Heart right ventricle (tissue), 16 donors: ENCODE data around the gene POLR3H. TPM values are rescaled to one million over a fixed set of nuclear protein-coding genes. Genes with fewer than 3 reads are reported as not detected.
A peak's percentile ranks its signal among the peaks of the same experiment; 100 is the strongest.

Experiments
- ATAC-seq, 8 donors: fragments of 200-7000 bp; cut with Tn5 transposase; one replicate each; pipeline ENCODE4 v1.9.1; 2020; ENCODE audit warnings: mild to moderate bottlenecking in 8 of 8, moderate library complexity in 8 of 8, moderate number of reproducible peaks in 1 of 8
- DNase-seq, 2 donors: peaks; one replicate each; pipeline ENCODE4 v3.0.0-alpha.2; 2020
- H3K27ac ChIP-seq, 10 donors: fragments of 200-600 bp; sonication (generic) in 2 of 10; one replicate each; pipeline versions ENCODE4 v1.5.0 to v1.8.0; 2020 to 2022; ENCODE audit warnings: mild to moderate bottlenecking in 3 of 10
- H3K27me3 ChIP-seq, 7 donors: fragments of 200-600 bp; one replicate each; pipeline ENCODE4 v1.8.0; 2021 to 2022; ENCODE audit warnings: mild to moderate bottlenecking in 2 of 7
- H3K36me3 ChIP-seq, 9 donors: fragments of 200-600 bp; sonication (generic) in 1 of 9; one replicate each; pipeline versions ENCODE4 v1.5.0 to v1.8.0; 2020 to 2022; ENCODE audit warnings: mild to moderate bottlenecking in 2 of 9
- H3K4me1 ChIP-seq, 9 donors: fragments of 200-600 bp; sonication (generic) in 1 of 9; one replicate each; pipeline versions ENCODE4 v1.5.0 to v1.8.0; 2020 to 2022; ENCODE audit warnings: mild to moderate bottlenecking in 4 of 9
- H3K4me3 ChIP-seq, 10 donors: fragments of 200-600 bp; sonication (generic) in 2 of 10; one replicate each; pipeline versions ENCODE4 v1.5.0 to v1.8.0; 2020 to 2022; ENCODE audit warnings: mild to moderate bottlenecking in 7 of 10, moderate library complexity in 2 of 10
- H3K9me3 ChIP-seq, 11 donors: fragments of 200-600 bp in 10 of 11; sonication (generic) in 2 of 11; one replicate each; pipeline versions ENCODE4 v1.5.0 to v1.8.0; 2013 to 2022; ENCODE audit warnings: mild to moderate bottlenecking in 2 of 11, control low read depth in 1 of 11, moderate library complexity in 1 of 11
- WGBS, 2 donors: extraction: QIAGEN DNeasy Blood & Tissue Kit; methylation state at CpG; one replicate each; pipeline ENCODE4 v1.1.7; 2013; ENCODE audit warnings: inconsistent platforms in 1 of 2; 5-methylcytosine and 5-hydroxymethylcytosine counted together
- intact Hi-C, 10 donors: fragments of 100-400 bp; cut with DNase I; formaldehyde crosslinking; loops; one replicate each; pipeline versions ENCODE4 v1.11.1 to v1.14.2; 2022
- polyA plus RNA-seq, 2 donors: library from polyadenylated mRNA; stranded (reverse); fragments of 200-250 nt; gene quantifications; one replicate each; pipeline ENCODE4 v1.2.3, GENCODE V29; 2013
- total RNA-seq, 10 donors: library from RNA; stranded (reverse); fragmentation: NEBNext Ultra II Directional in 3 of 10; extraction: Animal tissue kit (Norgen Biotek cat#: 25700) in 3 of 10; gene quantifications; one replicate each; pipeline versions ENCODE4 v1.2.1 to v1.2.4, GENCODE V29; 2021 to 2023
- TF ChIP-seq, protein P1 (sequence below), 9 donors: fragments of 200-600 bp; sonication (generic) in 2 of 9; IDR thresholded peaks; one replicate each; pipeline versions ENCODE4 v1.5.0 to v1.8.0; 2021 to 2022; ENCODE audit warnings: antibody characterized with exemption in 9 of 9, mild to moderate bottlenecking in 5 of 9, moderate library complexity in 1 of 9
- donor health status: Arrhythmogenic right ventricular cardiomyopathy.
- donor health status: ischemic (EF 13 %, LVEDD 7.1; RV severe dilation, severe dysfunction).
- donor health status: healthy with polysubstance abuse.
- donor health status: DM: no; HTN: yes; CAD: no.
- donor health status: DM: no; HTN: no; CAD: no.
- donor health status: ischemic (EF 25% LVEDD 6.9; RV normal size, moderate dysfunction).
- donor health status: ischemic (EF 25% LVEDD 5.7; RV mildly dilated, moderate dysfunction).
- donor health status: healthy.
- donor health status: DM: yes; HTN: yes; CAD: no.
- donor health status: Ischemic cardiomyopathy.
- donor health status: ischemic (EF 35%, LVEDD 5.7; RV mildly dilated, moderate dysfunction).
- donor health status: nonischemic (EF 11% LVEDD 7.7; RV severe dilation, severe dysfunction).
- donor health status: DM: yes; HTN: yes; CAD: no.
- donor health status: PGD.
- donor health status: ischemic (EF 29% LVEDD 5.4; RV normal size, mild dysfunction).
- donor health status: nonischemic (EF 23%, LVEDD 6.1; RV moderate dilation, normal function).

The POLR3H gene
- total and polyA plus RNA-seq, 12 donors: 13.3 to 34.9 (median 17.8) TPM

DNA sequence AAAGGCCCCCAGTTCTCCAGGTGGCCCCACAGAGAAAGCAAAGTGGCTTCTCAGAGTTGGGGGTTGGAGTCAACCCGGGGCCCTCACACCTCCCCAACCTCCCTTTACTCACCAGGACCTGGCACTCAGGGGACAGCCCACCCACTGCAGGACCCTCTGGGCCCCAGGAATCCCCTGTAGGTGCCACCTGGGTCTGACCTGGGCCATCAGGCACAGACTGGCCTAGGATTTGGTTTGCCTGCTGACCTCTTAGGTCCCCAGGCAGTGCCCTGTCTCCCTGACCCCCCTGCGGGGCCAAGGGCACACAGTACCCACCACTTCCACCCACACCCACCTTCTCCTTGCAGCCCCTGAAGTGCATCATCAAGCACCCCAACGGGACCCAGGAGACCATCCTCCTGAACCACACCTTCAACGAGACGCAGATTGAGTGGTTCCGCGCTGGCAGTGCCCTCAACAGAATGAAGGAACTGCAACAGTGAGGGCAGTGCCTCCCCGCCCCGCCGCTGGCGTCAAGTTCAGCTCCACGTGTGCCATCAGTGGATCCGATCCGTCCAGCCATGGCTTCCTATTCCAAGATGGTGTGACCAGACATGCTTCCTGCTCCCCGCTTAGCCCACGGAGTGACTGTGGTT, 16.0 kb downstream of the POLR3H start:
- DNase-seq: no peak
- Histone ChIP-seq H3K36me3 (peaks cover 6 to 95% (median 60%) of the 10 kb centered on the region in 9 donors), H3K27ac (peak overlapping the region in 4 of 10 donors; percentile 14 to 76 (median 29)), H3K4me3 (no peak overlapping the region), H3K27me3 (no peaks in the 10 kb centered on the region), H3K4me1 (peaks cover 32 to 64% (median 56%) of the 10 kb centered on the region in 9 donors), H3K9me3 (no peaks in the 10 kb centered on the region)
- ATAC-seq: no peak
- intact Hi-C loops: loop anchor here in 2 of 10 donors (10.0 kb wide), 1 partner anchor 53 kb away; no protein-coding TSS in a partner anchor
- TF ChIP-seq, protein P1, sequence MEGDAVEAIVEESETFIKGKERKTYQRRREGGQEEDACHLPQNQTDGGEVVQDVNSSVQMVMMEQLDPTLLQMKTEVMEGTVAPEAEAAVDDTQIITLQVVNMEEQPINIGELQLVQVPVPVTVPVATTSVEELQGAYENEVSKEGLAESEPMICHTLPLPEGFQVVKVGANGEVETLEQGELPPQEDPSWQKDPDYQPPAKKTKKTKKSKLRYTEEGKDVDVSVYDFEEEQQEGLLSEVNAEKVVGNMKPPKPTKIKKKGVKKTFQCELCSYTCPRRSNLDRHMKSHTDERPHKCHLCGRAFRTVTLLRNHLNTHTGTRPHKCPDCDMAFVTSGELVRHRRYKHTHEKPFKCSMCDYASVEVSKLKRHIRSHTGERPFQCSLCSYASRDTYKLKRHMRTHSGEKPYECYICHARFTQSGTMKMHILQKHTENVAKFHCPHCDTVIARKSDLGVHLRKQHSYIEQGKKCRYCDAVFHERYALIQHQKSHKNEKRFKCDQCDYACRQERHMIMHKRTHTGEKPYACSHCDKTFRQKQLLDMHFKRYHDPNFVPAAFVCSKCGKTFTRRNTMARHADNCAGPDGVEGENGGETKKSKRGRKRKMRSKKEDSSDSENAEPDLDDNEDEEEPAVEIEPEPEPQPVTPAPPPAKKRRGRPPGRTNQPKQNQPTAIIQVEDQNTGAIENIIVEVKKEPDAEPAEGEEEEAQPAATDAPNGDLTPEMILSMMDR (IDR thresholded peaks at IDR 0.05): no peak
- WGBS, 2 donors: 78 to 80% methylated on average over 16 of the region's 16 CpGs

DNA sequence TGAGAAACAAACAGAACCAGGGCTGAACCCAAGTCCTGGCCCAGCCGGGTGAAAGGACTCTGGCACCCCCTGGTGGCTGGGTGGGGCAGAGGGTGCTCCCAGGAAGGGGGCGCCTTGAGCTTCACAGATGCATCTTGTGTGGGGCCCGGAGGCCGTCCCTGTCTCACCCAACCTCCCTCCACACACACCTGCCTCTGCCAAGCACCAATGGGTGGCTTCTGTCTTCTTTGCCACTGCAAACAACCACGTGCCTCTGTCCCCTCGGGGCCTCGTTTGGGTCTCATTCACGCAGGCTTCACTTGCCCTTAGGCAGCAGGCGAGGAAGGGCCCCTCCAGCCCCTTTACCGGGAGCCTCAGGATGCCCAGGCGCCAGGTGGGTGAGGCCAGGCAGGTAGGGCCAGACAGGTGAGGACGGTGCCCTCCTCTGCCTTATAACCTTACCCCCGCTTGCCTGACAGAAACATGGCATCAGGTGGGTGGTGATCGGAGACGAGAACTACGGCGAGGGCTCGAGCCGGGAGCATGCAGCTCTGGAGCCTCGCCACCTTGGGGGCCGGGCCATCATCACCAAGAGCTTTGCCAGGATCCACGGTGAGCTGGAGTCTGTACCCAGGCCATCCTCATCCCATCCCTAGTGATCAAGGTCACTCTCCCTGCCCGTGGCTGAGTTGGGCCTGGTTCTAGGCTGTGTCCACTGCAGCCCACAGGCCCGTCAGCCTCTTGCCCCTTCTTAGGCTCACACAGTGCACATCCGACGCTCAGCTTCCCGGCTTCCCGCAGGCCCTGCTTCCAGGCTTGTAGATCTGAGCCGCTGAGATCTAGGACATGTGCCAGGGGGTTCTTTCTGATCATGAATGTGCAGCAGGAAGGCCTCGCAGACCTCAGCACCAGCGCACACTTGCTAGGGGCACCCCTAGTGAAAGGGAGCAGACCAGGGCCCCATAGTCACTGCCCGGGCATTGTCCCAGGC, 17.2 kb downstream of the POLR3H start:
- Histone ChIP-seq H3K9me3 (no peaks in the 10 kb centered on the region), H3K4me1 (peaks cover 32 to 64% (median 57%) of the 10 kb centered on the region in 9 donors), H3K4me3 (no peak overlapping the region), H3K36me3 (peaks cover 6 to 97% (median 60%) of the 10 kb centered on the region in 9 donors), H3K27me3 (no peaks in the 10 kb centered on the region), H3K27ac (peak overlapping the region in 9 of 10 donors; percentile 71 to 90 (median 85))
- WGBS, 2 donors: 67 to 72% methylated on average over 32 of the region's 32 CpGs
- ATAC-seq (peak in 4 of 8 donors; percentile 10 to 41 (median 11)), DNase-seq (peak in 1 of 2 donors; percentile 61)
- intact Hi-C loops: loop anchor here in 2 of 10 donors (10.0 kb wide), 1 partner anchor 52 kb away; no protein-coding TSS in a partner anchor
- TF ChIP-seq, protein P1 (IDR thresholded peaks at IDR 0.05): peak; percentile 58 to 85 (median 81)

DNA sequence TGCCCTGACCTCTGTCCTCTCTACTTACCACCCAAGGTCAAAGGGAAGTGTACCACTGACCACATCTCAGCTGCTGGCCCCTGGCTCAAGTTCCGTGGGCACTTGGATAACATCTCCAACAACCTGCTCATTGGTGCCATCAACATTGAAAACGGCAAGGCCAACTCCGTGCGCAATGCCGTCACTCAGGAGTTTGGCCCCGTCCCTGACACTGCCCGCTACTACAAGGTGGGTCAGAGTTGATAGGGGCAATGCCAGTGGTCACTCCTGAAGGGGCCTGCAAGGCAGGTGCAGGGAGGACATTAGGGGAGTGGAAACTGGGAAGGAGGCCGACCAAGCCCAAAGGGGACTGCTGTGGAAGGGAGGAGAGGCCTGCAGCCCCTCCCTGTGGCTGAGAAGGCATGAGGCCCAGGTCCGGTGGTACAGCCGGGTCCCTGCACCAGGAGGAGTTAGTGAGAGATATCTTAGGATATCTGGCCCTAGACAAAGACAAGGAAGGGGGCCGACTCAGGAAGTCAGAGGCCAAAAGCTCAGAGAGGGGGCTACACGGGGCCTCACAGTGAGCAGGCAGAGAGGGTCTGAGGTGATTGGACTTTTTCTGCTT, 17.9 kb downstream of the POLR3H start:
- DNase-seq: no peak
- WGBS, 2 donors: 66 to 69% methylated on average over 12 of the region's 12 CpGs
- no peaks in the 10 kb centered on the region for H3K9me3 ChIP-seq
- ATAC-seq: no peak
- H3K36me3 ChIP-seq: peaks cover 6 to 95% (median 58%) of the 10 kb centered on the region in 9 donors
- TF ChIP-seq, protein P1 (IDR thresholded peaks at IDR 0.05): no peak
- no peak overlapping the region for H3K4me3 ChIP-seq
- intact Hi-C loops: loop anchor here in 2 of 10 donors (10.0 kb wide), 1 partner anchor 52 kb away; no protein-coding TSS in a partner anchor
- peak overlapping the region in 9 of 10 donors; percentile 71 to 90 (median 85) for H3K27ac ChIP-seq
- no peaks in the 10 kb centered on the region for H3K27me3 ChIP-seq
- H3K4me1 ChIP-seq: peaks cover 32 to 64% (median 53%) of the 10 kb centered on the region in 9 donors
